H1 (cell line): Measurements from ENCODE around the gene PDGFB. TPM values are rescaled to one million over a fixed set of nuclear protein-coding genes. Genes with fewer than 3 reads are reported as not detected.
A peak's percentile ranks its signal among the peaks of the same experiment; 100 is the strongest.

ENCODE experiments used
- CTCF ChIA-PET: fragments of 300-600 bp; sonication (Branson Sonifier 250); formaldehyde crosslinking; loops from one replicate; lab custom pipeline; 2021; ENCODE audit not compliant: partially characterized antibody; lab: Charles Lee
- POLR2A ChIA-PET: fragments of 300-600 bp; sonication (Branson Sonifier 250); formaldehyde crosslinking; loops from one replicate; lab custom pipeline; 2021; ENCODE audit warnings: inconsistent platforms; ENCODE audit not compliant: partially characterized antibody; lab: Charles Lee
- DNase-seq, 2 experiments: peaks; one replicate each; pipeline versions ENCODE4 v3.0.0 to v3.0.0-alpha.2; 2010 to 2022; ENCODE audit warnings: low spot score in 2 of 2, low read depth in 1 of 2, mixed read lengths in 1 of 2
- FAIRE-seq: peaks from 2 replicates; lab custom pipeline; 2011; peaks lifted over from hg19 to GRCh38; lab: Jason Lieb, UNC
- H2AFZ ChIP-seq: 2 replicates; pipeline ENCODE4 v1.8.1; 2012; ENCODE audit warnings: low read length, inconsistent platforms
- H2AK5ac ChIP-seq: 2 replicates; pipeline ENCODE4 v1.6.1; 2013; ENCODE audit warnings: low read depth, low read length
- H2BK120ac ChIP-seq: replicated peaks from 2 replicates; pipeline ENCODE3; 2013; ENCODE audit warnings: low read depth, low read length, inconsistent platforms
- H2BK12ac ChIP-seq: 2 replicates; pipeline ENCODE4 v1.6.1; 2013; ENCODE audit warnings: low read depth, low read length
- H2BK15ac ChIP-seq: 2 replicates; pipeline ENCODE4 v1.6.1; 2013; ENCODE audit warnings: low read length
- H2BK20ac ChIP-seq: 2 replicates; pipeline ENCODE4 v1.6.1; 2013; ENCODE audit warnings: low read length
- H2BK5ac ChIP-seq: 2 replicates; pipeline ENCODE4 v1.6.1; 2013; ENCODE audit warnings: low read depth, low read length
- H3K14ac ChIP-seq: 2 replicates; pipeline ENCODE4 v1.6.1; 2013; ENCODE audit warnings: inconsistent platforms; ENCODE audit not compliant: insufficient read length
- H3K18ac ChIP-seq: 2 replicates; pipeline ENCODE4 v1.6.1; 2013; ENCODE audit warnings: low read length; ENCODE audit errors: extremely low read depth
- H3K23ac ChIP-seq: 2 replicates; pipeline ENCODE4 v1.6.1; 2013; ENCODE audit warnings: inconsistent platforms; ENCODE audit not compliant: insufficient read length
- H3K23me2 ChIP-seq: 2 replicates; pipeline ENCODE4 v1.6.1; 2013; ENCODE audit warnings: low read depth, low read length
- H3K27ac ChIP-seq: 2 replicates; pipeline ENCODE4 v1.6.1; 2011; ENCODE audit warnings: low read depth, low read length, inconsistent platforms
- H3K27me3 ChIP-seq, 4 experiments: replicated peaks in 1 of 4; 1 replicate in 1 of 4; 2 replicates in 3 of 4; pipeline versions ENCODE4 v1.6.1 to v1.8.1; 2011 to 2013; ENCODE audit warnings: low read length in 3 of 4, mild to moderate bottlenecking in 3 of 4, inconsistent platforms in 2 of 4, mixed read lengths in 2 of 4, moderate library complexity in 1 of 4; ENCODE audit not compliant: control insufficient read depth in 3 of 4, insufficient read depth in 3 of 4; ENCODE audit errors: extremely low read depth in 1 of 4
- H3K36me3 ChIP-seq, 4 experiments: 2 replicates each; pipeline versions ENCODE4 v1.6.1 to v1.8.1; 2011 to 2013; ENCODE audit warnings: mild to moderate bottlenecking in 4 of 4, low read length in 3 of 4, moderate library complexity in 2 of 4, control low read depth in 1 of 4, inconsistent platforms in 1 of 4; ENCODE audit not compliant: insufficient read depth in 4 of 4, control insufficient read depth in 2 of 4
- H3K4ac ChIP-seq: replicated peaks from 2 replicates; pipeline ENCODE3; 2013; ENCODE audit warnings: low read length, low read depth, mixed read lengths, inconsistent platforms; ENCODE audit not compliant: insufficient read length
- H3K4me1 ChIP-seq, 4 experiments: replicated peaks in 1 of 4; 1 replicate in 1 of 4; 2 replicates in 3 of 4; pipeline versions ENCODE4 v1.6.1 to v1.8.1; 2011 to 2013; ENCODE audit warnings: low read length in 3 of 4, inconsistent platforms in 2 of 4, mixed read lengths in 1 of 4; ENCODE audit not compliant: insufficient read depth in 4 of 4, control insufficient read depth in 3 of 4
- H3K4me2 ChIP-seq, 2 experiments: 2 replicates each; pipeline versions ENCODE4 v1.6.1 to v1.8.1; 2011 to 2013; ENCODE audit warnings: low read depth in 2 of 2, low read length in 2 of 2, control low read depth in 1 of 2, inconsistent platforms in 1 of 2, mild to moderate bottlenecking in 1 of 2; ENCODE audit not compliant: insufficient read depth in 1 of 2
- H3K4me3 ChIP-seq, 4 experiments: fragments of 200-600, 300-600 bp in 1 of 4; sonication (generic), shearing (Covaris generic), sonication (Bioruptor Twin) in 1 of 4; 2 replicates each; pipeline versions ENCODE4 v1.5.1 to v1.8.1; 2011 to 2016; ENCODE audit warnings: low read length in 4 of 4, low read depth in 3 of 4, control low read depth in 2 of 4, inconsistent platforms in 2 of 4, mild to moderate bottlenecking in 2 of 4, mixed read lengths in 1 of 4, moderate library complexity in 1 of 4; ENCODE audit not compliant: insufficient read depth in 2 of 4; ENCODE audit errors: extremely low read depth in 1 of 4
- H3K56ac ChIP-seq: replicated peaks from 2 replicates; pipeline ENCODE3; 2013; ENCODE audit warnings: low read depth, mild to moderate bottlenecking, mixed read lengths, low read length, inconsistent platforms; ENCODE audit not compliant: insufficient read length
- H3K79me1 ChIP-seq: 2 replicates; pipeline ENCODE4 v1.6.1; 2013; ENCODE audit warnings: low read depth, low read length, control low read depth
- H3K79me2 ChIP-seq, 2 experiments: 2 replicates each; pipeline versions ENCODE4 v1.6.1 to v1.8.1; 2012 to 2013; ENCODE audit warnings: low read length in 2 of 2, mild to moderate bottlenecking in 2 of 2, inconsistent platforms in 1 of 2; ENCODE audit not compliant: insufficient read depth in 2 of 2, control insufficient read depth in 1 of 2
- H3K9ac ChIP-seq, 4 experiments: replicated peaks in 1 of 4; 1 replicate in 1 of 4; 2 replicates in 3 of 4; pipeline versions ENCODE4 v1.6.1 to v1.8.1; 2011 to 2013; ENCODE audit warnings: low read depth in 3 of 4, low read length in 3 of 4, control low read depth in 2 of 4, mild to moderate bottlenecking in 2 of 4, moderate library complexity in 2 of 4, inconsistent platforms in 1 of 4; ENCODE audit errors: extremely low read depth in 1 of 4
- H3K9me3 ChIP-seq, 2 experiments: 2 replicates each; pipeline versions ENCODE4 v1.6.1 to v1.8.1; 2012 to 2013; ENCODE audit warnings: mild to moderate bottlenecking in 2 of 2, moderate library complexity in 2 of 2, control low read depth in 1 of 2, inconsistent platforms in 1 of 2, low read depth in 1 of 2, low read length in 1 of 2, mixed read lengths in 1 of 2; ENCODE audit not compliant: insufficient read depth in 2 of 2
- H4K20me1 ChIP-seq, 2 experiments: replicated peaks in 1 of 2; 2 replicates each; pipeline versions ENCODE3 to v1.8.1; 2011 to 2013; ENCODE audit warnings: inconsistent platforms in 2 of 2, low read length in 2 of 2, mild to moderate bottlenecking in 1 of 2; ENCODE audit not compliant: insufficient read depth in 2 of 2, control insufficient read depth in 1 of 2
- H4K5ac ChIP-seq: 2 replicates; pipeline ENCODE4 v1.6.1; 2013; ENCODE audit warnings: low read length, low read depth, mixed read lengths, inconsistent platforms; ENCODE audit not compliant: insufficient read length
- H4K8ac ChIP-seq: 2 replicates; pipeline ENCODE4 v1.8.0; 2013; ENCODE audit warnings: mild to moderate bottlenecking, moderate library complexity, low read length, inconsistent platforms; ENCODE audit not compliant: insufficient read depth; ENCODE audit errors: extremely low read depth
- H4K91ac ChIP-seq: replicated peaks from 2 replicates; pipeline ENCODE3; 2013; ENCODE audit warnings: low read length, mixed read lengths, inconsistent platforms; ENCODE audit not compliant: insufficient read length
- MAX ChIP-seq: IDR thresholded peaks from 2 replicates; pipeline ENCODE4 v1.6.1; 2012; ENCODE audit warnings: inconsistent platforms
- SRF ChIP-seq: IDR thresholded peaks from 2 replicates; pipeline ENCODE4 v1.6.1; 2011; ENCODE audit warnings: mild to moderate bottlenecking, low read depth, low read length, moderate library complexity
- WGBS, 2 experiments: shearing (Covaris generic) in 1 of 2; methylation state at CpG; one replicate each; pipeline versions ENCODE4 v1.1.6 to v1.1.7; 2013 to 2015; ENCODE audit warnings: low lambda C conversion rate in 2 of 2, mixed read lengths in 2 of 2, inconsistent platforms in 1 of 2, low coverage in 1 of 2, missing lambda C conversion rate in 1 of 2; ENCODE audit not compliant: insufficient replicate concordance in 2 of 2, insufficient coverage in 1 of 2, insufficient read length in 1 of 2; ENCODE audit errors: extremely low coverage in 1 of 2, missing lambda C conversion rate in 1 of 2; 5-methylcytosine and 5-hydroxymethylcytosine counted together
- polyA plus RNA-seq, 7 experiments: library from polyadenylated mRNA; depleted of rRNA in 3 of 7; stranded (reverse) in 5 of 7; unstranded in 2 of 7; fragments of >200 nt in 5 of 7; fragments of 200-250 nt in 2 of 7; gene quantifications; 1 replicate in 5 of 7; 2 replicates in 1 of 7; 4 replicates in 1 of 7; pipeline versions ENCODE4 v1.2.1 to v1.2.3, GENCODE V29; 2011 to 2013; ENCODE audit warnings: missing spikeins in 2 of 7, mixed read lengths in 2 of 7
- total RNA-seq: library from RNA; stranded (reverse); fragmentation: NEBNext Ultra II Directional; extraction: Animal tissue kit (Norgen Biotek cat#: 25700); gene quantifications from 2 replicates; pipeline ENCODE4 v1.2.1, GENCODE V29; 2021
- TF ChIP-seq, protein P1 (sequence below): IDR thresholded peaks from 2 replicates; pipeline ENCODE4 v1.6.1; 2012; ENCODE audit warnings: inconsistent platforms

The PDGFB gene
- total and polyA plus RNA-seq, 2 of the 8 experiments (the other 6 are each of a cell fraction or from before 2014, with no cell fraction given) = 3.9 to 8.5 TPM

DNA sequence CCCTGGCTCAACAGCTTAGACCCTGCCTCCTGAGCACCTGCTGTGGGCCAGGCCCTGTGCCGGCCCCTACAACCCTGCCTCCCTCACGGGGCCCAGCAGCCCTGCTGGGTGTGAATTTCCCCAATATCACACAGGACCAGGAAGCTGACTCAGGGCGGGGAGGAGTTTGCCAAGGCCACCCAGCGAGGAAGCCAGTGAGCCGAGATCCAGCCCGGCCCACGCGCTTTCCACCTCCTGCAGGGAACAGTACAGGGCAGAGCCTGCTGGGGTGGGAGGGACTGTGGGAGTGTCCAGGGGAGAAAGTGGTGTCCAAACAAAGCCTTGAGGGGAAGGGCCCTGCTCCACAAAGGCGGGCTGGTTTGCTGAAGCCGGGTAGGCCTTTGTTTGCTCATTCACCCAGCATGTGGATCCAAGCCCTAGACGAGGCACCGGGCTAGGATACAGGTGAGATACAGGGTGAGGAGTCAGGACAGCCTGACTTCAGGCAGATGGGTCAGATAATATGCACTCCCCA is 47.8 kb upstream of the PDGFB start:
- peak overlapping the region; percentile 83 for H3K18ac ChIP-seq
- peak overlapping the region; percentile 43 for H2BK120ac ChIP-seq
- H3K9me3 ChIP-seq = no peaks in the 10 kb centered on the region
- H2AFZ ChIP-seq = peak overlapping the region; percentile 83; the same call in 1 of the 2 replicates
- H3K14ac ChIP-seq = no peak overlapping the region
- H2BK12ac ChIP-seq = peak overlapping the region; percentile 98; the same call in 1 of the 2 replicates
- H3K4me1 ChIP-seq = peaks cover 0 to 16% (median 7%) of the 10 kb centered on the region in 4 experiments; a peak in 6 of 7 replicates
- no peaks in the 10 kb centered on the region for H3K36me3 ChIP-seq
- 0 out of 2 replicates have a peak overlapping the region, but pooled peaks have one; percentile 72 for H2BK15ac ChIP-seq
- H3K4me3 ChIP-seq = no peak overlapping the region
- no peak overlapping the region for H3K9ac ChIP-seq
- 0 out of 2 replicates have a peak, but pooled peaks cover 2% of the 10 kb centered on the region for H3K23me2 ChIP-seq
- H3K27ac ChIP-seq = no peak overlapping the region
- peak overlapping the region; percentile 46 for H3K56ac ChIP-seq
- no peaks in the 10 kb centered on the region for H3K79me1 ChIP-seq
- TF ChIP-seq SRF = no peak
- TF ChIP-seq MAX = peak; percentile 83
- TF ChIP-seq, protein P1, sequence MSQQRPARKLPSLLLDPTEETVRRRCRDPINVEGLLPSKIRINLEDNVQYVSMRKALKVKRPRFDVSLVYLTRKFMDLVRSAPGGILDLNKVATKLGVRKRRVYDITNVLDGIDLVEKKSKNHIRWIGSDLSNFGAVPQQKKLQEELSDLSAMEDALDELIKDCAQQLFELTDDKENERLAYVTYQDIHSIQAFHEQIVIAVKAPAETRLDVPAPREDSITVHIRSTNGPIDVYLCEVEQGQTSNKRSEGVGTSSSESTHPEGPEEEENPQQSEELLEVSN = peak; percentile 91
- no peak overlapping the region for H3K4me2 ChIP-seq
- peak; percentile 57 for FAIRE-seq
- POLR2A ChIA-PET = interaction anchor here (0.7 to 37.3 kb wide), 5 partner anchors 10 to 45 kb away, joined by 3 to 692 read pairs (median 5); partner anchors contain the start of gene RPL3
- peak overlapping the region; percentile 74 for H4K91ac ChIP-seq
- CTCF ChIA-PET = interaction anchor here (0.7 to 4.3 kb wide), 8 partner anchors 10 to 79 kb away, joined by 3 to 19 read pairs (median 6); no protein-coding TSS in a partner anchor
- peak in 1 of 2 experiments; percentile 62 for DNase-seq
- no peaks in the 10 kb centered on the region; a peak in 1 of 7 replicates for H3K27me3 ChIP-seq
- peak overlapping the region; percentile 25 for H4K5ac ChIP-seq
- no peaks in the 10 kb centered on the region for H3K79me2 ChIP-seq
- H2AK5ac ChIP-seq = 0 out of 2 replicates have a peak overlapping the region, but pooled peaks have one; percentile 80
- H4K20me1 ChIP-seq = peaks cover 0 to 1% of the 10 kb centered on the region in 2 experiments
- H2BK20ac ChIP-seq = peak overlapping the region; percentile 72; the same call in 1 of the 2 replicates
- 53% methylated on average over 11 of the region's 12 CpGs; no CpG with 5 or more reads in 1 of the 2 experiments for whole genome bisulfite sequencing, 2 experiments
- peak overlapping the region; percentile 94 for H4K8ac ChIP-seq
- H3K4ac ChIP-seq = peak overlapping the region; percentile 96
- peak overlapping the region; percentile 2; the same call in 1 of the 2 replicates for H2BK5ac ChIP-seq
- no peak overlapping the region for H3K23ac ChIP-seq
